ENCODE measurements around the gene SLC30A3. TPM values are rescaled to one million over a fixed set of nuclear protein-coding genes. Genes with fewer than 3 reads are reported as not detected.

Gene SLC30A3, protein sequence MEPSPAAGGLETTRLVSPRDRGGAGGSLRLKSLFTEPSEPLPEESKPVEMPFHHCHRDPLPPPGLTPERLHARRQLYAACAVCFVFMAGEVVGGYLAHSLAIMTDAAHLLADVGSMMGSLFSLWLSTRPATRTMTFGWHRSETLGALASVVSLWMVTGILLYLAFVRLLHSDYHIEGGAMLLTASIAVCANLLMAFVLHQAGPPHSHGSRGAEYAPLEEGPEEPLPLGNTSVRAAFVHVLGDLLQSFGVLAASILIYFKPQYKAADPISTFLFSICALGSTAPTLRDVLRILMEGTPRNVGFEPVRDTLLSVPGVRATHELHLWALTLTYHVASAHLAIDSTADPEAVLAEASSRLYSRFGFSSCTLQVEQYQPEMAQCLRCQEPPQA
- under 0.01 TPM in 1 of 2 replicates, not detected in the other for total RNA-seq

DNA sequence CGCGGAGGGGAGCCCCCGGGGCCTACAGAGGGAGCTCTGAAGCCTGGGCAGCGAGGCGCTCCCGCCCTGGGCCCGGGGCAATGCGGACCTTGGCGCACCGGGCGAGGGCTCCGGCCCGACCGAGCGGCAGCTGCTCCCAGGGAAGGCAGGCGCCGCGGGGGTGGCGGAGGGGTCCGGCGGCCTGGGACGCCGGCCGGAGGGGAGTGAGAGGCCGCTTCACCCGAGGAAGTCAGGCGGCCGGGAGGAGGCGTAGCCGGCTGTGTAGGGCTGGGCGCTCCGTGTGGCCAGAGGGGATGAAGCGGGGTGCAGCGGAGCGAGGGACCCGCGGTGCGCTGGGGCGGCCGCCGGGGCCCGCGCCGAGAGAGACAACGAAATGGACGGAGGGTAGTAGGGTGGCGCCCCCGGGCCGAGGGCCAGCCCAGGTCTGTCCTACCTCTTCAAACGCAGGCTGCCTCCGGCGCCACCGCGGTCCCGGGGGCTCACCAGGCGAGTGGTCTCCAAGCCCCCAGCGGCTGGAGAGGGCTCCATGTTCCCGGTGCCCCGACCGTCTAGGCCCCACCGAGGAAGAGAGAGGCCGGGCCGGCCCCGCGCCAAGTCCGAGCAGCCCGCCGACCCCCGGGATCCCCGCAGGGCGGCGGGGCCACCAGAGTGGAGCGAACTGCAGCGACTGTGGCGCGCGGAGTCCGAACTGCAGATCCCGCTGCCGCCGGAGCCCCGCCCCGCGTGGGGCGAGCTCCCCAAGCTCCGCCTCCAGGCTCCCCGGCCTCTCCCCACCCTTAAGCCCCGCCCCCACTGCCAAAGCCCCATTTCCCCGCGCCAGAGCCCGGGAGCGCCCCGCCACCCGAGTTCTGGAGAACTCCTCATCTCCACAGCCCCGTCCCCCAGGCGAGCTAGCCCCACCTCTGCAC lies at the start of gene SLC30A3:
Gene SLC30A3 (minus strand): TSS at position 669 of the 908 bp plus-strand sequence. CDS start 141 bp downstream, at position 528.

DNA sequence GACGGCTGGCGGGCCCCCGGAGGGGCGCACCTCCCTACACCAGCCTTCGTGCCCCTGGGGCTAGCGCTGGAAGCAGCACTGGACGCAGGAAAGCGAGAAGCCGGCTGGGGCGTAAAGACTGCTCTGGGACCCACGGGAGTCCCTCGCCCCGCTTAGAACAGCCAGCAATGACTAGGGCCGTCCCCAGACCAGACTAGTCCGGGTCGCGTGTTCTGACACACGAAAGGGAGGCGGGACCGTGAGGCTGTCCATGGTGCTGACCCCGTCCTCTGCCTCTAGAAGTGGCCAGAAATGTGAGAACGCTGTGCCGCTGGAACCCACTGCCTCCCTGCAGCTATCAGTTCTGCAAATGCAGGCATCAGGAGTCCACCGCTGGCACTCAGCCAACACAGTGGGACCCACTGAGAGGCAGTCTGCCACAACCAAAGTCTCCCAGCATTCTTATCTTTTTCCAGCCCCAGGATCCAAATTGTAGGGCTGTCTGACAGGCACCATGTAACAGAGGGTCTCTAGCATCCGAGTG lies 45.6 kb upstream of the SLC30A3 start, which contains the start of gene UCN:
Gene UCN (minus strand): TSS at position 87 of the 523 bp plus-strand sequence. CDS start 550 bp downstream, outside the sequence.

DNA sequence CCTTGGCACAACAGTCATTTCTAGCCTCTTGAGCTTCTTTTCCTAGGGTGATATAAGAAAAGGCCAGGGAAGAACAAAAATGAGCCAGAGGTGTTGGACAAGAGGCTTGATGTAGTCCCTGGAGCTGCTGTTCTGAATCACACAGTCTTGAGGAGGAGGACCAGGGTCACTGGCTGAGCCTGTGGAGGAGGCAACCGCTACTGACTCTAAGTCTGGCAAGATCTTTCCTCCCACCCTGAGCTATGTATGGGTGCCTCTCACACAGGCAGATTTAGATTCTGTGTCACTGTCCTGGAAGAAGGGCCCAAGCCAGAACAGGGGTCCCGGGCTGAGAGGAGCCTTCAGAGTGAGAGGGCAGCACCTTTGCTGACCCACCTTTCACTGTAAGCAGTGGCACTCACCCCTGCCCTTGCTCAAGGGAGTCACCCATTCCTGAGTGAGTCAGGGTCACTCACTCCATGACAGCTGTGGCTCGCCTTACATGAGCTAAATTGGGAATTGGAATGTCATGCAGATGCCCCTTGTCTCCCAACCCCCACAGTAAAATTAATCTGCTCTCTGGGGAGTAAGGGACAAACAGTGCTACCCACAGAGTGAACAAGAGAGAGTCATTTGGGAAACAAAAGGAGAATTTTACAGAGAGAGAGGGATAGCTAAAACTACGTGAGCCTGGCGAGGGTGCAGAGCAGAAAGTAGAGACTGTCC lies 19.2 kb upstream of the SLC30A3 start, which contains the start of gene TRIM54:
Gene TRIM54 (plus strand): TSS at position 575 of the 705 bp plus-strand sequence. CDS start 303 bp downstream, outside the sequence.

DNA sequence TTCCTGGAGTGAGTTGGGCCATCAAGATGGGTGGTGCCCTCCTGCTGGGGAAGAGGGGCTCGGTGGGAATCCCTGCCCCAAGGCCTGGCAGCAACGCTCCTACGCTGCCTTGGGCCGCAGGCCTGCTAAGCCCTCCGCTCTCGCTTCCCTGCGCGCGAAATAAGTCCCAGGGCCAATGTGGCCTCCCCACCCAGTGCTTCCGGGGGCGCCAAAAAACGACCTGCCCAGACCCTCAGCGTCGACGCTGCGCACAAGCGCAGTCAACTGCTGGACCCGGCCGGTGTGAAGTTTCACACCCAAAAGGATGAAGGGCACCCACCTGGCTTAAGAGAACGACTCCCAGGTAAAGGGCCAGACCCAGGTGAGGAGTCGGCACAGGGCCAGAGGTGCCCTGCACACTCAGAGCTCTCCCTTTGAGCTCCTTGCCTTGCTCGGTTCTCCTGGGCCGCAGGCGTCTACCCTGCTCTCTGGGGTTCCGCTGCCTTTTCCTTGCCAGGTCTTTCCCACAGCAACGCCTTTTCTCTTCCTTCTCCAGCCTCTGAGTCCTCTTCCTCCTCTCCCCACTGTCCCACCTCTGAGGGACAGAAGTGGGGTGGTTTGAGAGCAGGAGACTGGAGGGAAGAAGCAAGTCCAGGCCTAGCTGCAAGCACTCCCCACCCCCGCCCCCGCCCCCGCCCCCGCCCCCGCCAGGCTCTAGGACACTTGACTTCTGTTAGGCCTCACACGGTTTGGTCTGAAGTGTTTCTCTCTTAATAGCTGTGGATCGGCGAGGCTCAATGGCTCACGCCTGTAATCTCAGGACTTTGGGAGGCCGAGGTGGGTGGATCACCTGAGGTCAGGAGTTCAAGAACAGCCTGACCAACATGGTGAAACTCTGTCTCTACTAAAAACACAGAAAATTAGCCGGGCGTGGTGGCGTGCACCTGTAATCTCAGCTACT lies 12.6 kb upstream of the SLC30A3 start, which contains the start of gene DNAJC5G:
Gene DNAJC5G (plus strand): TSS at position 223 of the 940 bp plus-strand sequence. CDS start 1,296 bp downstream, outside the sequence.

DNA sequence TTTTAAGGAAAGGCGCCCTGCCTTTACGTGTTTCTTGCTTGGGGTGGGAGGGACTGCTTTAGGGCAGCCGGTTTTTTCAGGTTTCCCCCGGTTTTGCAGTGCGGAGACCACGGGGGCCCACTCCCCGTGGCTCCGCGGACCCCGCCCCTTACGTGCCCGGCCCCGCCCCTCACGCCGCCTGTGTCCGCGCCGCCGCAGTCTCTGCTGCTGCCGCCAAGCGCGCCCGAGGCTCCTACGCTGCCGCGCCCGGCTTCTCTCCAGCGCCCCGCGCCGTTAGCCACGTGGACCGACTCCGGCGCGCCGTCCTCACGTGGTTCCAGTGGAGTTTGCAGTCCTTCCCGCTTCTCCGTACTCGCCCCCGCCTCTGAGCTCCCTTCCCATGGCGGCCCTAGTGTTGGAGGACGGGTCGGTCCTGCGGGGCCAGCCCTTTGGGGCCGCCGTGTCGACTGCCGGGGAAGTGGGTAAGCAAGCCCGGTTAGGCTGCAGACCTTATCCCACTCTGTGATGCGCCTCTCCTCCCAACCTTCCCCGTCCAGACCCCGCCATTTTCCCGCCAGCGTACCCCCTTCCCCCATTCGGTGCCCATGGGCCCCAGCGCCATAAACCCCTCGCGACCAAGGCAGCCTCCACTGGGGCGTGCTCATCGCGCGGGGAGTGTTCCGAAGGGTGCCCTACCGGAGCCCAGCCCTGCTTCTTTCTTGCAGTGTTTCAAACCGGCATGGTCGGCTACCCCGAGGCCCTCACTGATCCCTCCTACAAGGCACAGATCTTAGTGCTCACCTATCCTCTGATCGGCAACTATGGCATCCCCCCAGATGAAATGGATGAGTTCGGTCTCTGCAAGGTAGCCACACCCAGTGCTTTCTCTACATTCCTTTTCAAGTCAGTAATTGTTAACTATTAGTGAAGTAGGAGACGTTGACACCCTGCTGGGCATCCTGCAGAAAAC lies 45.4 kb downstream of the SLC30A3 start, which contains the start of gene CAD:
Gene CAD (plus strand): TSS at position 197 of the 949 bp plus-strand sequence. CDS start 183 bp downstream, at position 380.

DNA sequence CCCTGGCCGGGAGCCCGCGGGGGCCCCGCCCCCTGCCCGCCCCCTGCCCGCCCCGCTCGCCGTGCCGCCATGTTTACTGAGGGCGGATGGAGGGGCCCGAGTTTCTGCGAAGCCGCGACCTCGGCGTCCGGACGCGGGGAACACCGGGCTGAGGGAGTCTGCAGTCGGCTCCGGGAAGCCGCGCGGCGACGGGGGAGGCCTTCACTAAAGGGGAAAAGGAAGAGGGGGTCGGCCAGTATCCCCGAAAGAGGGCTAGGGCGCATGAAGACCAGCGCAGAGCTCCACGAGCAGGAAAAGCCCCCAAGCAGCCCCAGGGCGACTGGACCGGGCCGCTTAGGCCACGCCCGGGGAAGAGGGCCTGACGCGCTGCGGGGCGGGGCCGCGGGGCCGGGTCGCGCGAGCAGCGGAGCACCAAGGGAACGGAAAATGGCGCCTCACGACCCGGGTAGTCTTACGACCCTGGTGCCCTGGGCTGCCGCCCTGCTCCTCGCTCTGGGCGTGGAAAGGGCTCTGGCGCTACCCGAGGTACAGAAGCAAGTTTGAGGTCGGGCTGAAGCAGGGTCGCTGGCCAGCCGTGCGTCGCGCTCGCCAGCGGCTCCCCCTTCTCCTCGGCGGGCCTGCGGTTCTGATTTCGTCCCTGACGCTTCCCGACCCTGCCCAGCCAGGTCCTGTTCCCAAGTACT lies 50.8 kb downstream of the SLC30A3 start, which contains the start of the genes ATRAID and SLC5A6:
Gene ATRAID (plus strand): TSS at position 99 of the 683 bp plus-strand sequence. CDS start 328 bp downstream, at position 427.
Gene SLC5A6 (minus strand): TSS at position 326 of the 683 bp plus-strand sequence. CDS start 4,618 bp downstream, outside the sequence.

Other genes with a start within 250 kb of the SLC30A3 start
- gene TMEM214, start 230.1 kb downstream of the SLC30A3 start, total RNA-seq: 44.6 and 49.4 TPM in 2 replicates
- 18.1 and 33.8 TPM in 2 replicates for gene AGBL5, start 211.4 kb downstream of the SLC30A3 start, total RNA-seq
- gene OST4, start 191.4 kb downstream of the SLC30A3 start, total RNA-seq: 419 and 436 TPM in 2 replicates
- gene EMILIN1, start 184.4 kb downstream of the SLC30A3 start, total RNA-seq: 15.2 and 79.6 TPM in 2 replicates
- gene KHK, start 176.3 kb downstream of the SLC30A3 start, total RNA-seq: 2.5 and 5.4 TPM in 2 replicates
- gene CGREF1, start 143.9 kb downstream of the SLC30A3 start, total RNA-seq: 2.4 and 2.5 TPM in 2 replicates
- 0.16 and 0.89 TPM in 2 replicates for gene ABHD1, start 139.2 kb downstream of the SLC30A3 start, total RNA-seq
- 41.6 and 72.5 TPM in 2 replicates for gene PREB, start 128.4 kb downstream of the SLC30A3 start, total RNA-seq
- gene PRR30, start 123.6 kb downstream of the SLC30A3 start, total RNA-seq: not detected in 2 replicates
- not detected in 2 replicates for gene TCF23, start 114.0 kb downstream of the SLC30A3 start, total RNA-seq
- 164 and 249 TPM in 2 replicates for gene ATRAID, start 51.0 kb downstream of the SLC30A3 start, total RNA-seq
- 28.4 and 63.9 TPM in 2 replicates for gene SLC5A6, start 50.8 kb downstream of the SLC30A3 start, total RNA-seq
- gene CAD, start 45.7 kb downstream of the SLC30A3 start, total RNA-seq: 66.8 and 124 TPM in 2 replicates
- not detected in 2 replicates for gene DNAJC5G, start 12.4 kb upstream of the SLC30A3 start, total RNA-seq
- not detected in 2 replicates for gene TRIM54, start 19.4 kb upstream of the SLC30A3 start, total RNA-seq
- 0.65 and 0.76 TPM in 2 replicates for gene UCN, start 45.4 kb upstream of the SLC30A3 start, total RNA-seq
- 79.0 and 79.9 TPM in 2 replicates for gene MPV17, start 60.0 kb upstream of the SLC30A3 start, total RNA-seq
- gene GTF3C2, start 93.7 kb upstream of the SLC30A3 start, total RNA-seq: 44.4 and 49.5 TPM in 2 replicates
- 27.0 and 33.4 TPM in 2 replicates for gene EIF2B4, start 107.3 kb upstream of the SLC30A3 start, total RNA-seq
- gene SNX17, start 107.6 kb upstream of the SLC30A3 start, total RNA-seq: 148 and 150 TPM in 2 replicates
- gene ZNF513, start 117.7 kb upstream of the SLC30A3 start, total RNA-seq: 6.7 and 12.9 TPM in 2 replicates
- 66.2 and 153 TPM in 2 replicates for gene PPM1G, start 146.5 kb upstream of the SLC30A3 start, total RNA-seq
- gene NRBP1, start 165.6 kb upstream of the SLC30A3 start, total RNA-seq: 81.2 and 88.4 TPM in 2 replicates
- 0.49 and 8.9 TPM in 2 replicates for gene KRTCAP3, start 179.3 kb upstream of the SLC30A3 start, total RNA-seq
- gene IFT172, start 226.7 kb upstream of the SLC30A3 start, total RNA-seq: 14.7 and 19.4 TPM in 2 replicates
- gene FNDC4, start 232.2 kb upstream of the SLC30A3 start, total RNA-seq: 18.6 and 35.9 TPM in 2 replicates
- gene GCKR, start 233.8 kb upstream of the SLC30A3 start, total RNA-seq: 1.1 TPM in 1 of 2 replicates, not detected in the other